Hepatocyte (in vitro differentiated cells): ENCODE data around the gene SLC22A31.

Source experiments
- CTCF ChIP-seq: fragments of 200-600 bp; sonication (generic); IDR thresholded peaks from 2 replicates; pipeline ENCODE4 v1.5.1; 2016; ENCODE audit warnings: antibody characterized with exemption, mild to moderate bottlenecking; ENCODE audit not compliant: poor library complexity
- EZH2 ChIP-seq: fragments of 200-600 bp; sonication (generic); IDR thresholded peaks from 2 replicates; pipeline ENCODE4 v1.6.1; 2016; ENCODE audit warnings: antibody characterized with exemption, mild to moderate bottlenecking, borderline replicate concordance
- EZH2phosphoT487 ChIP-seq: fragments of 200-600 bp; sonication (generic); IDR thresholded peaks from one replicate; pipeline ENCODE4 v1.6.1; 2018; ENCODE audit warnings: antibody characterized with exemption, mild to moderate bottlenecking, low read depth, moderate library complexity; ENCODE audit not compliant: unreplicated experiment, severe bottlenecking

- no peak for TF ChIP-seq EZH2
- no peak for TF ChIP-seq CTCF
- no peak for TF ChIP-seq EZH2phosphoT487
Observed at GRCh38 chr16:89169778-89170177, 30.6 kb downstream of the SLC22A31 start.
